ENCODE results near the gene NDFIP1. TPM values are rescaled to one million over a fixed set of nuclear protein-coding genes. Genes with fewer than 3 reads are reported as not detected.
"Not testable (repeated sequence)": the region's sequence is repeated elsewhere in the genome, so short reads cannot be mapped to it uniquely, and the experiment has no call there.

Gene NDFIP1
- total and polyA plus RNA-seq, 2 experiments from 2014 or later = 63.8 to 85.0 TPM

DNA sequence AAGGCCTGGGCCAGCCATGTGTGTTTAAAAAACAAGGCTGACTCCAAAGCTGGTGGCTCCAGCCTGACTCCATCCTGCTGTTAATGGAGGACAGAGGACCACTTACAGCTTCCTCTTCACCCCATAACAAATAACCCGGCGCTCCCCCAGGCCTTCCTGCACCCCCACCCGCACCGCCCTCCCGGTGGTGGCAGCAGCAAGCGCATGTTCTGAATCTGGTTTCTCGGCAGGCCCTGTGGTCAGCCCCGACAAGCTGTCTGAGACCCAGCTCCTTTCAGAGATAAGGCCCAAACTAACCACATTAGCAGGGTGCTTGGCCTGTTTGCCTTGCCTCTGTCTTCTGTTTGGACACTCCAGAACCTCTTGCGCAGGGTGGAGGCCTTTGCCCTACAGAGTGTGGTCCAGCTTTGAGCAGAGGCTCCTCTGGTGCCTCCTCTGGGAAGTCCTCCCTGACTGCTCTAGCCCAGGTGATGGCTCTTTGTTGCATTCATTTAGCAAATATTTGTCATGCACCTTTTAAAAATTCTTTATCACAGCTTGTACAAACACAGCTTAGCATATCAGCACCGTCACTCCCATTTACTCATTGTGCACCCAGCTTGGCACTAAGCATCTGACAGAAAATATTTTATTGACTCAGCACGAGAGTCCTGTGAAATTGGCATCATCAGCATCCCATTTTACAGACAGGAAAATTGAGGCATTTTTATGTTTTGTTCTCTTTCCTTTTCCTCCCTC is 78.4 kb downstream of the NDFIP1 start:
- peak overlapping the region; percentile 16 for H3K27ac ChIP-seq
- no peaks in the 10 kb centered on the region for H3K9me3 ChIP-seq (ENCODE audit: low read depth)
- peak overlapping the region; percentile 17 for H3K4me2 ChIP-seq
- H3K27me3 ChIP-seq = no peaks in the 10 kb centered on the region
- no peaks in the 10 kb centered on the region for H3K36me3 ChIP-seq (replicated peaks; ENCODE audit: insufficient read depth, low read depth)
- WGBS (ENCODE audit: low lambda C conversion rate, missing lambda C conversion rate) = 24% methylated on average over 8 of the region's 11 CpGs
- no peaks in the 10 kb centered on the region for H3K79me2 ChIP-seq
- no peaks in the 10 kb centered on the region for H3K9me2 ChIP-seq (replicated peaks; ENCODE audit: insufficient read depth)
- peak overlapping the region; percentile 29 for H2AFZ ChIP-seq
- H4K20me1 ChIP-seq (ENCODE audit: insufficient read depth, poor library complexity, severe bottlenecking) = no peaks in the 10 kb centered on the region
- TF ChIP-seq EZH2phosphoT487 (IDR thresholded peaks at IDR 0.05; ENCODE audit: low read depth, severe bottlenecking, unreplicated experiment) (no peak), EZH2 (IDR thresholded peaks at IDR 0.05; ENCODE audit: borderline replicate concordance) (no peak), CTCF (IDR thresholded peaks at IDR 0.05; ENCODE audit: poor library complexity) (no peak)
- DNase-seq (ENCODE audit: low spot score) = no peak
- H3K4me3 ChIP-seq = no peak overlapping the region
- H3K4me1 ChIP-seq (ENCODE audit: insufficient read depth) = peaks cover 12% of the 10 kb centered on the region

GRCh38 chr5:142188691-142189090 is 80.1 kb downstream of the NDFIP1 start:
- H3K27me3 ChIP-seq; H2AFZ ChIP-seq; H3K27ac ChIP-seq; H4K20me1 ChIP-seq (ENCODE audit: insufficient read depth, poor library complexity, severe bottlenecking); H3K9me2 ChIP-seq (replicated peaks; ENCODE audit: insufficient read depth); H3K4me2 ChIP-seq; DNase-seq (ENCODE audit: low spot score); H3K79me2 ChIP-seq; H3K9me3 ChIP-seq (ENCODE audit: low read depth); H3K4me3 ChIP-seq; H3K36me3 ChIP-seq (replicated peaks; ENCODE audit: insufficient read depth, low read depth): not testable (repeated sequence)
- peaks cover 18% of the 10 kb centered on the region for H3K4me1 ChIP-seq (ENCODE audit: insufficient read depth)
- 92% methylated on average over 6 of the region's 6 CpGs for WGBS (ENCODE audit: low lambda C conversion rate, missing lambda C conversion rate)

- H3K36me3 ChIP-seq (replicated peaks; ENCODE audit: insufficient read depth, low read depth) = no peaks in the 10 kb centered on the region
- peaks cover 18% of the 10 kb centered on the region for H3K4me1 ChIP-seq (ENCODE audit: insufficient read depth)
- H3K27me3 ChIP-seq = no peaks in the 10 kb centered on the region
- H3K4me2 ChIP-seq = no peak overlapping the region
- DNase-seq (ENCODE audit: low spot score) = no peak
- no peaks in the 10 kb centered on the region for H3K79me2 ChIP-seq
- no peak for TF ChIP-seq CTCF (IDR thresholded peaks at IDR 0.05; ENCODE audit: poor library complexity)
- no peak for TF ChIP-seq EZH2phosphoT487 (IDR thresholded peaks at IDR 0.05; ENCODE audit: low read depth, severe bottlenecking, unreplicated experiment)
- TF ChIP-seq EZH2 (IDR thresholded peaks at IDR 0.05; ENCODE audit: borderline replicate concordance) = no peak
- H2AFZ ChIP-seq = no peak overlapping the region
- H3K9me3 ChIP-seq (ENCODE audit: low read depth) = no peaks in the 10 kb centered on the region
- H3K4me3 ChIP-seq = no peak overlapping the region
- no peaks in the 10 kb centered on the region for H4K20me1 ChIP-seq (ENCODE audit: insufficient read depth, poor library complexity, severe bottlenecking)
- no peaks in the 10 kb centered on the region for H3K9me2 ChIP-seq (replicated peaks; ENCODE audit: insufficient read depth)
- 89% methylated on average over 8 of the region's 8 CpGs for WGBS (ENCODE audit: low lambda C conversion rate, missing lambda C conversion rate)
- H3K27ac ChIP-seq = no peak overlapping the region
Observed at GRCh38 chr5:142189813-142190212, 81.2 kb downstream of the NDFIP1 start.

DNA sequence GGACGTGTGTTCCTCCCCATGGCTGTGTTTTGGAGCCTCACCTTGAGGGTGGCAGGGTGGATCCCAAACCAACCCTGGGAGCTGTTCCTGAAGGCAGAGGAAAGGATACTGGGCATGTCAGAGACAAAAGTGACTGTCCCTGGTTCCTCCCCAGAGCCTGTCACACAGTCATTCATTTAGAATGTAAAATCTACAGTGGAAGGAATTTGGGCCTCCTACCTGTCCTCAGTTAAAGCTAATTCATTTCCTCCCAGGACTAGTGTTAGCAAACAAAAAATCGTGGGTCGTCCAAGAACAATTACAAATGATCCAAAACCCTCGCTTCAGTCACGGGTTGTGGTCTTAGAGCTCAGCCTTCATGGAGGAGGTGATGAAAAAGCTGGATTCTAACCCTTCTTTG is 83.2 kb downstream of the NDFIP1 start:
- TF ChIP-seq CTCF (IDR thresholded peaks at IDR 0.05; ENCODE audit: poor library complexity) (no peak), EZH2phosphoT487 (IDR thresholded peaks at IDR 0.05; ENCODE audit: low read depth, severe bottlenecking, unreplicated experiment) (no peak), EZH2 (IDR thresholded peaks at IDR 0.05; ENCODE audit: borderline replicate concordance) (no peak)
- Histone ChIP-seq H3K27ac (peak overlapping the region; percentile 47), H2AFZ (no peak overlapping the region), H3K9me2 (replicated peaks; ENCODE audit: insufficient read depth) (no peaks in the 10 kb centered on the region), H3K36me3 (replicated peaks; ENCODE audit: insufficient read depth, low read depth) (no peaks in the 10 kb centered on the region), H3K4me3 (no peak overlapping the region), H3K27me3 (no peaks in the 10 kb centered on the region), H3K4me2 (no peak overlapping the region), H4K20me1 (ENCODE audit: insufficient read depth, poor library complexity, severe bottlenecking) (no peaks in the 10 kb centered on the region), H3K79me2 (no peaks in the 10 kb centered on the region), H3K4me1 (ENCODE audit: insufficient read depth) (peaks cover 15% of the 10 kb centered on the region), H3K9me3 (ENCODE audit: low read depth) (no peaks in the 10 kb centered on the region)
- DNase-seq (ENCODE audit: low spot score) = no peak
- 76% methylated on average over 5 of the region's 5 CpGs for WGBS (ENCODE audit: low lambda C conversion rate, missing lambda C conversion rate)
